GM21723 (cell line): ENCODE measurements around the gene PNKD.
"Not testable (repeated sequence)": the region's sequence is repeated elsewhere in the genome, so short reads cannot be mapped to it uniquely, and the experiment has no call there.

Experiments used
- ATAC-seq: cut with Tn5 transposase; IDR thresholded peaks from one replicate; pipeline ENCODE4 v1.9.1; 2021; ENCODE audit warnings: mild to moderate bottlenecking, moderate library complexity; ENCODE audit not compliant: unreplicated experiment

The PNKD gene

GRCh38 chr2:218291318-218292047, 21.2 kb downstream of the PNKD start:
- no peak for ATAC-seq

- ATAC-seq, result peak; percentile 75
These were observed 22.0 kb downstream of the PNKD start, which contains the start of gene TMBIM1 for GRCh38 chr2:218292048-218293014. Gene TMBIM1, minus strand, starts transcription at chr2:218292503. Its CDS starts 10,362 bp downstream, at chr2:218282141.

- ATAC-seq, result no peak
These were observed 23.6 kb downstream of the PNKD start for GRCh38 chr2:218293715-218294429.

- no peak for ATAC-seq
These were observed 24.2 kb downstream of the PNKD start for GRCh38 chr2:218294430-218295022.

GRCh38 chr2:218295029-218295428, 24.7 kb downstream of the PNKD start:
- no peak for ATAC-seq

- ATAC-seq, result no peak
These were observed 25.9 kb downstream of the PNKD start for GRCh38 chr2:218296200-218296599.

- no peak for ATAC-seq
These were observed 26.5 kb downstream of the PNKD start for GRCh38 chr2:218296847-218297246.

- no peak for ATAC-seq
These were observed 28.1 kb downstream of the PNKD start for GRCh38 chr2:218298314-218298875.

GRCh38 chr2:218300141-218300540, 29.8 kb downstream of the PNKD start:
- no peak for ATAC-seq

GRCh38 chr2:218301176-218301819, 31.0 kb downstream of the PNKD start:
- ATAC-seq, result peak; percentile 84

- ATAC-seq, result no peak
These were observed 35.1 kb downstream of the PNKD start for GRCh38 chr2:218305383-218305782.

GRCh38 chr2:218306184-218306920, 36.0 kb downstream of the PNKD start:
- no peak for ATAC-seq

GRCh38 chr2:218307415-218308090, 37.2 kb downstream of the PNKD start:
- no peak for ATAC-seq

- no peak for ATAC-seq
These were observed 40.7 kb downstream of the PNKD start for GRCh38 chr2:218310853-218311540.

- ATAC-seq, result not testable (repeated sequence)
These were observed 41.4 kb downstream of the PNKD start for GRCh38 chr2:218311541-218312266.

- no peak for ATAC-seq
These were observed 42.0 kb downstream of the PNKD start for GRCh38 chr2:218312267-218312756.

GRCh38 chr2:218313356-218313755, 43.0 kb downstream of the PNKD start:
- ATAC-seq, result no peak
